Activated CD8-positive, alpha-beta memory T cell treated with anti-CD3 and anti-CD28 coated beads, Interleukin-2, amount 50 U/mL, for 1 hour (primary cell): ENCODE results near the gene CTH.
"Not testable (repeated sequence)": the region's sequence is repeated elsewhere in the genome, so short reads cannot be mapped to it uniquely, and the experiment has no call there.

Experiments
- DNase-seq: peaks from one replicate; pipeline ENCODE4 v3.0.0-alpha.2; 2020; ENCODE audit errors: extremely low read depth

CTH gene

DNA sequence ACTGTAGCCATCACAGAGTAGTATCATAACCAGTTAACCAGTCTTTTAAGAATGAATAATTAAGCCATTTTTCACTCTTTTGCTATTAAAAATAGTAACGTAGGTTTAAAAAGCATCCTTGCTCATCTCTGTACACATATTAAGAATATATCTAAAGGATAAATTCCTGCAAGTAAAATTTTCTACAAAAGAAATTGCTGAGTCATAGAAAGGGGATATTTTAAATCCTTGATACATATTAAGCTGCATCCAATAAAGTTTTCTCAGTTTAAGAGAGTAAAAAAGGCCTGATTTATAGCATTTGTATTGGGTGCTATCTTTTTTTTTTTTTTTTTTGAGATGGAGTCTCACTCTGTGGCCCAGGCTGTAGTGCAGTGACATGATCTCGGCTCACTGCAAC, 1.9 kb upstream of the CTH start:
- no peak for DNase-seq

DNA sequence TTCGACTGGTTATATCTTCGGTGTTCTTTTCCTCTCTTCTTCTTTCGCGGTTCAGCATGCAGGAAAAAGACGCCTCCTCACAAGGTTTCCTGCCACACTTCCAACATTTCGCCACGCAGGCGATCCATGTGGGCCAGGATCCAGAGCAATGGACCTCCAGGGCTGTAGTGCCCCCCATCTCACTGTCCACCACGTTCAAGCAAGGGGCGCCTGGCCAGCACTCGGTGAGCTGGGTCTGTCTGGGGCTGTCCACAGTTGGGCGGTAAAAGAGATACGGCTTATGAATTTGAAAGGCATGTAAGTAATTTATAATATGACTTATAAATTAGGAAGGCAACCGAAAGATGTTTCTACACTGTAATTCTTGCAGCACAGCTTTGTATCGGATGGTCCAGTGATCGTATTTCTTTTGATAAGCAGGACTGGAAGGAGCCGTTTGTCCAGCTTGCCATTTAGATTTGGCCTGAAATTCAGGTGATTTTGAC, 334 bp downstream of the CTH start:
- DNase-seq: no peak

DNA sequence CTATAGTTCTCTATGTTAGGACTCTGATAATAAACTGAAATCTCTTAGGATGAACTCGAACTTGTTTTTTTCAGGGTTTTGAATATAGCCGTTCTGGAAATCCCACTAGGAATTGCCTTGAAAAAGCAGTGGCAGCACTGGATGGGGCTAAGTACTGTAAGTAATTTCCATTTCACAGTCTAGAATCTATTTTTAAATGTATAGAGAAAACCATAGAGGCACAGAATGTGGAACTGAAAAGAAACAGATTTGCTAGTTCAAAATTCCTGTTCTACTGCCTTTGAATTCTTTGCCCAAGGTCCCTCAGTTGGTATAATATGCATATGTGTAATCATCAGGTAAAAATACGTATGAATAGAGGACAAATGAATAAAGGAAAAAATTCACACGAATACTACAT, 4.8 kb downstream of the CTH start:
- no peak for DNase-seq

DNA sequence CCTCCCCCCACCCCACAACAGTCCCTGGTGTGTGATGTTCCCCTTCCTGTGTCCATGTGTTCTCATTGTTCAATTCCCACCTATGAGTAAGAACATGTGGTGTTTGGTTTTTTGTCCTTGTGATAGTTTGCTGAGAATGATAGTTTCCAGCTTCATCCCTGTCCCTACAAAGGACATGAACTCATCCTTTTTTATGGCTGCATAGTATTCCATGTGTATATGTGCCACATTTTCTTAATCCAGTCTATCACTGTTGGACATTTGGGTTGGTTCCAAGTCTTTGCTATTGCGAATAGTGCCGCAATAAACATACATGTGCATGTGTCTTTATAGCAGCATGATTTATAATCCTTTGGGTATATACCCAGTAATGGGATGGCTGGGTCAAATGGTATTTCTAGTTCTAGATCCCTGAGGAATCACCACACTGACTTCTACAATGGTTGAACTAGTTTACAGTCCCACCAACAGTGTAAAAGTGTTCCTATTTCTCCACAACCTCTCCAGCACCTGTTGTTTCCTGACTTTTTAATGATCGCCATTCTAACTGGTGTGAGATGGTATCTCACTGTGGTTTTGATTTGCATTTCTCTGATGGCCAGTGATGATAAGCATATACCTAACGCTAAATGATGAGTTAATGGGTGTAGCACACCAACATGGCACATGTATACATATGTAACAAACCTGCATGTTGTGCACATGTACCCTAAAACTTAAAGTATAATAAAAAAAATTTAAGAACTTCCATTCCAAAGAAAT, 8.1 kb downstream of the CTH start:
- not testable (repeated sequence) for DNase-seq

DNA sequence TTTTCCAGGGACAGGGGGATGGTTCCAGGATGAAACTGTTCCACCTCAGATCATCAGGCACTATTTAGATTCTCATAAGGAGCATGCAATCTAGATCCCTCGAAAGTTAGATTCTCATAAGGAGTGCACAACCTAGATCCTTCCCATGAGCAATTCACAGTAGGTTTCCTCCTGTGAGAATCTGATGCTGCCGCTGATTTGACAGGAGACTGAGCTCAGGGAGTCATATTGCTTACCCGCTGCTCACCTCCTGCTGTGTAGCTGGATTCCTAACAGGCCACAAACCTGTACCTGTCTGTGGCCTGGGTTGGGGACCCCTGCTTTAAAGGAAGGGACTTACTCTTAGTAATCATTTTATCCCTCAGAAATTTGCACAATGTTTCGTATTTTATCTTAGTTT, 9.3 kb downstream of the CTH start:
- no peak for DNase-seq

DNA sequence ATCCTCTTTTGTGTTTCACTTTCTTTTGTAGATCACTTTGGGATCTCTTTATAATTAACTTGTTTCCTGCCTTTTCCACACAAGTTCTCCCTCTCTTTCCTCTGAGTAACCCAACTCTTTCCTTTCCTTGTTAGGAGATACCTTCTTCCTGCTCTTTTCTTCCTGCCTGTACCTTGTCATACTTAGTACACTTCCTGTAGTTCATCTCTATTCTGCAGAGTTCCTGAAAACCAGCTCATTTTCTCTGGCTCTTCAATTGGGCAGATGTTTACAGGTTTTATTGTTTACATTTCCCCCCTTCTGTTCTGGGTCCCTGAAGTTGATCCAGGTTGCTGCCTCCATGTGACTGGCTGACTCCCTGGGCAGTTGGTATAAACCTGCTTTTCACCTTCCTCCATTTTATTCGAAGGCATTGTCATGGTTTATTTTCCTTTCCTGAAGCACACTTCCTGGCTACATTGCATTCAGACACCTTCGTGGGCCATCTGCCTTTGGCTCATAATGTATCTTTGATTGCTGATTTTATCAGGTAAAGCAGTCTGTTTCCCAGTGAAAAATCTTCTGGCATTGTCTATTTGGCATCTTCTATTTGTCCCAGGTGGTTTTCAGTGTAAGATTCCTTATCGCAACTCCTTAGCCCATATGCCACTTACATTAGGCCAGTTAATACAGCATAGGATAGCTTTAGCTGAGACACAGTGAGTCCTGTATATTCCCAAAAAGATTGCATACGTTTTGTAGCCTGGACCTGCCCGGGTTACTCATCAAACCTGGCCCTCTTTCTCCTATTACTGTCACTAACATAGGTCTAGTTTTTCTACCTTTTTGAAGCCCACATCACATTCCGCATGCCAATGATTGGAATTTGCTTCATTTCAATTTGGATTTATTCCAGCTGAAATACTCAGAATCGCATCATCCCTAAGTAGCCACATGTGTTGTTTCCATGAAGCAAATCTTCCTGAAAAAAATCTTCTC, 15.4 kb downstream of the CTH start:
- DNase-seq: no peak

DNA sequence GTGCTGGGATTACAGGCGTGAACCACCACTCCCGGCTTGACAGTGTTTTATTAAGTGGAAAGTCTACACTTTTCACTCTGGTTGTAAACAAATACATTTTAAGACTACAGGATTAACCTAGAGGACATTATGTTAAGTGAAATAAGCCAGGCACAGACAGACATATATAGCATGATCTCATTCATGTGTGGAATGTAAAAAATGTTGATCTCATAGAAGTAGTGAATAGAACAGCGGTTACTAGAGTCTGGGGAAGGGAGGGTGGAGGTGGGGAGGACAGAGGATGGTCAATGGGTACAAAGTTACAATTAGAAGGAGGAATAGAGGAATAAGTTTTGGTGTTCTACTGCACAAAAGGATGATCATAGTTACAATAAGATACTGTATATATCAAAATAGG, 16.9 kb downstream of the CTH start:
- DNase-seq: no peak

DNA sequence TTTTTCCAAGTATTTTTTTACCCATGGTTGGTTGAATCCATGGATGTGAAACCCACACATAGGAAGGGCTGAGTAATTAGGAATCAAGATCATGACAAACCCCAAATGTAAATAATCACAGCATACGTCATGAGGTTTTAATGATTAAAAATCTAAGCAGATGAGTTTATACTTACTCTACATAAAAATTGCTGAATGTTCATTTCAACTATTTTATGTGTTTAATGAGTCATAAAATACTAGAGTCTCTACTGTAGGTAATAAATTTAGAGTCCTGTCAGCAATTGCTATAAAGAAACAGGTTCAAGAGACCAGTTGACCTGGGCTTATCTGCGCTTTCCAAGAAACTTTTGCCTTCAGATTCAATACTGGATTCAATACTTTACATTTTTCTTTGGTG, 18.2 kb downstream of the CTH start:
- no peak for DNase-seq

DNA sequence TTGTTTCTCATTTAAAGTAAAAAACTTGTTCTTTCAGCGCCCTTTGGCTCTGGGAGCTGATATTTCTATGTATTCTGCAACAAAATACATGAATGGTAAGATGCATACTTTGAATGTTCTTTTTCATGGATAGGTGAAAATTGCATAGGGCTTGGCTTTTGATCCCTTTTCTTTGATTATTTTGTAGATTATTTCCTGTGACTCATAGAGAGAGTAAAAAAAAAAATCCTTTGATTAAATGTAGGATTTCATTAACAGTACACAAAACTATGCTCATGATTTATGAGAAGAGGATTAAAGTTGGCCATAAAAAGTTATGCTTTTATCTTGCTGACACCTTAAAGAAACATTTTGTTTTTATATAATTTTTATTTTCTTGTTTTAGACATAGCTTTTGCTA, 18.7 kb downstream of the CTH start:
- DNase-seq: no peak

DNA sequence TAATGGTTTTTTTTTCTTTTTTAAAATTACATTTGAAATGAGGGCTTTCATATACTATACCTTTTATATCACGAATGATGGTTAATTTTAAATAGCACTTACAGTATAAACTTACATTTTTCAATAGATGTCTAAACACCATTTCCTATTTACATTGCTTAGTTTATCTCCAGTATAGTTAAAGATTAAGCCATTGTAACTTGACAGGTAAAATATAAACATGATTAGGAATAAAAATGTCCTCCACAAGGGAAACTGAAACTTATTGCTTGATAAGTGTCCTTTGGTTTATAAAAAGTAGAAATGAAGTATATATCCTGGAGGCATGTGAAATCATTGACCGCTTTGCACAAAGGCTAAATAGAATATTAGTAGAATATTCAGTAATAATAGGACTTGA, 20.2 kb downstream of the CTH start:
- DNase-seq: no peak

DNA sequence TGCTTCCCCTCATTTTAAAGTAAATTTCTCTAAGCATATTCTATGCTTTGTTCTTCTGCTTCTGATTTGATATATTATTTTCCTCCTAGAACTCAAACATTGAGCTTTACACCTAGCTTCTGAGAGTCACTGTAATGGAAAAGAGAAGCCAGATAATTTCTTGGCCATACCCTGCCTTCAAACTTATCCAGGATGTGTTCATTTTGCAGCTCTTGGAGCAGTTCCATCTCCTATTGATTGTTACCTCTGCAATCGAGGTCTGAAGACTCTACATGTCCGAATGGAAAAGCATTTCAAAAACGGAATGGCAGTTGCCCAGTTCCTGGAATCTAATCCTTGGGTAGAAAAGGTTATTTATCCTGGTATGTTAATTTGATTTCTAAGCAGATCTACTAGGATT, 20.8 kb downstream of the CTH start:
- no peak for DNase-seq

DNA sequence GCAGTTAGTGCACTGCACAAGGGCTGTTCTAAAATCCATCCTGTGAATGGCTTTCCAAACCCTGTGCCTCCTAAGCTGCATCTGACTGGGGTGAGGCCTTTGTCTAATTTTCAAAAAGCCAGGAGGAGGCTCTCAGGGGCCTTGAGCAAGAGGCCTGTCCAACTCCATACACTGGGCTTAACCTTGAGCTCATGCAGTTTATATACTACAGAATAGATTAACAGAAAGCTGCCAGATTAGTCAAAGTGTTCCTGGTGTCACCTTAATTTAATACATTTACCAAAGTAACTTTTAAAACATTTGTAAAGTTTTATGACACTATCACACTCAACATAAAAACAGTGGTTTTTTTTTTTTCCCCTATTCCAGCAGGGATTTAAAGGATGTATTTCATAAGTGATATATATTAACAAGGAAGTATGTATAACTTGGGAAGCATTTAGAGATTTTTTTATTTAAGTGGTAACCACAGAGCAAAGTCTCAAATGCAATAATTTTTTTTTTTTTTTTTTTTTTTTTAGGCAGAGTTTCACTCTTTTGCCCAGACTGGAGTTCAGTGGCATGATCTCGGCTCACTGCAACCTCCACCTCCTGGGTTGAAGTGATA, 23.3 kb downstream of the CTH start:
- no peak for DNase-seq

DNA sequence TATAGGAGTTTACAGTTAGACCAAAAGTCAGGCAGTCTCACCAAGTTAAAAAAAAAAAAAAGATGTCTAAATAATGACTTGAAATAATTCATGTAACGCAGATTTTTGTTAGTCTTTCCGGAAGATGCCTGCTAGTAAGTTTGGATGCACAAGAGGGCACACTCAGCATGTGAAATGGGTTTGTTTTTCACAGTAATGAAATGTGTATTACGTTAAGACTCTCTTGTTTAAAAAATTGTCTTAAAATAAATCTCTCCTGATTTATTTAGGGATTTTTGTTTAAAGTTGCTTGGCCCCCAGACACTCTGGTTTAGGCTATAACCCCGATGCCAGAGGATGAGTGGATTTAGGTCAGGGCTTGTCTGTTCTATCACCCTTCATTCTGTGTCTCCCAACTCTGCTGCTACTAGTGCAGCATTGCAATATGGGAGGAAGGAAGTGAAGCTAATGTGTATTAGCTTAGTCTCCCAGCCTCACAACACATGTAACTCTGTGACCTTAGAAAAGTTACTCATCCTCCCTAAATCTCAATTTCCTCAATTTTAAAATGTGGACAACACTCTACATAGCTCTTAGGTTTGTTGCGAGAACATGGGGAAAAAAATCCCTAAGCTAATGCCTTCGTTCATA, 25.7 kb downstream of the CTH start:
- no peak for DNase-seq

DNA sequence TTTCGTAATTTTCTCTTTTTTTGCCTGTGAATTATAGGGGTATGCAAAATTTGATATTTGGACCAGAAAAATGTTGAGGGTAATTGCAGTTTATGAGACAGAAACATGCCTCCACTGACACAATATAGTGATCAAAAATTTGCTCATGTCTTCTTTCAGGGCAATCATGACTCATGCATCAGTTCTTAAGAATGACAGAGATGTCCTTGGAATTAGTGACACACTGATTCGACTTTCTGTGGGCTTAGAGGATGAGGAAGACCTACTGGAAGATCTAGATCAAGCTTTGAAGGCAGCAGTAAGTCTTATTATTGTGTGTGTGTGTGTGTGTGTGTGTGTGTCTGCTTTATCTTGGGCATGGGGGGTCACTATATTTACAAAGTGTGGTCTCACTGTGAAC, 27.5 kb downstream of the CTH start:
- no peak for DNase-seq

DNA sequence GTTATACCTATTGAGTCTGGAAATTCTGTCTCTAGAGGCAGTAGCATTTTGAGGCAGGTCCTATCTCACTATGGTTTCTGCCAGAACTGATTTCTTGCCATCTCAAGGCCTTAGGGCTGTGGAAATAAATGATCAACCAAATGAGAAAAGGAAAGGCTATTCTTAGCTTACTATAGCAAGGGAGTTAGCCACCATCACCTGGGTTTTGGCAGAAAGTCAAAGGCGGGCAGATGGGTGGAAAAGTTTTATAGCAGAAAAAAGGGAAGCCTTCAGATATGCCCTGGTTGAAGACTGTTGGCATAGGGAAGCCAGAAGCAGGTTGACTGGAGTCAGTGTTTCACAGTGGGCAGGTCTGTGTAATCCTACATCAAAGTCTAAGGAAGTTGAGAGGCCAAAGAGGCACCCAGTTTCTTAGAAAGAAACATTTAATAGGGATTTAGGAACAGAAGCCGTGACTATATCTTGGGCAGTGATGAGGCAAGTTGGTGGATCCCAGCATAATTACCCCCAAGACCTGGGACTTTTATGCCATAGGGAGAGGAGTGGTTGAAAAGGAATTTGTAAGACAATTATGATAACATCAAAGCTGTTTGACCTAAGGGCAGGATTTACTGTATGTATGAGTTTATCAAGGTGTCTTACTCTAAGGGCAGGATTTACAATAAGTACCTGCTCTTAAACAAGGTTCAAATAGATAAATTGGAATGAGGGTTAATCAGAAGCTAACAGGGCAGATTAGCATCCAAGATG, 29.7 kb downstream of the CTH start:
- DNase-seq: no peak

DNA sequence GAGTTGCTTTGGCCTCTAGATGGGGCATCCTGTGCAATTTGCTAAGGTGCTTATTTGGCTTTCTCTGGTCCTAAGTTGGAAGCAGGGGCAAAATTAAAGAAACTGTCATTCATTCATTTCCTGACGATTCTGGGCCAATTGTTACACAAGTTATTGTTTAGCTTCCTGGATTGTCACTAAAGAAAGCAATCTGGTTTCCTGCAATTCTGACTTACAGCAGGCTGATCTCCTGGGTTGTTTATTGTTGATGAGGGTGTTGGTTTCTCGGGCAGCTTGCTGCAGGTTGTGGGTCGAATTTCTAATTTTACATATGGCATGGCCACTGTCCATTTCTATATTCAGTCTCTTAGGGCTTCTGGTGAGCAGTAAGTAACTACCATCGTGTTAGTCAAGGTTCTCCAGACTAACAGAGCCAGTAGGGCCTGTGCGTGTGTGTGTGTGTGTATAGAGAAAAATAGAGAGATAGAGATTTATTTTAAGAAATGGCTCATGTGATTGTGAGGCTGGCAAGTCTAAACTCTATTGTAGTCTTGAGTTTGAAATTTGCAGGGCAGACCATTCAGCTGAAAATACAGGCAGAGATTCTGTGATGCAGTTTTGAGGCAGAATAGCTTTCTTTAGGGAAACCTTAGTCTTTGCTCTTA, 30.4 kb downstream of the CTH start:
- DNase-seq: no peak

DNA sequence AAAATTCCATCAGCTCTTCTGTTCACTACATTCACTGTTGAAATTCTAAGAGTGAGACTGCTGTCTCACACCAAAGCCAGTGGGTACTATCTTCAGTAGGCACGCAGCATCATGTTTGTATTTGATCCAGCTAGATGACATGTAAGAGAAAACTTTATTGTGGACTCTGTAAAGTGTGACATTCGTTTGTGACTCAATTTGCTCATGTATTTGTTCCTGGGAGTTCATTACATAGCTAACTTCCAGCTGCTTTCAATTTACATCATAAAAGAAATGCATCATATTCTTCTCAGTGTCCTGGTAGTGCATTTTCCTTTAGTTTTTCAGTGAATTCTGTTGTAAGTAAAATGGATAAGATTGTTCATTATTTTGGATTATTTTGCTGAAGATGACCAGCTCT, 31.4 kb downstream of the CTH start:
- DNase-seq: no peak

DNA sequence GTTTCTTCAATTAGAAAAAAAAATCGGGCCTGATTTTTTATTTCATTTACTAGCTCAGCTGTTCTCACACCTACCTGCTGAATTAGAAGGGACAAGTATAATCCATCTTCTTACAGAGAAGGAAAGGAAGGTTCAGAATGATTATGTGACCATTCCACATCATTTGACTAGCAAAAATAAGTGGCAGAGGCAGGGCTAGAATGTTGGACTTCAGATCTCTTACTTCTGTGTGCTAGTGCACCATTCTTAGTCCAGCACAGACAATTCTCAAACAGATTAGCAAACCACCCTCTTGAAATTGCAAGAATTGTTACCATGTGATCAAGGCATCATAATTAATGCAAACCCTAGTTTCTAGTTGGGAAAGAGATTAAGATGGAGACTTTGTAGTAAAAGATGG, 32.7 kb downstream of the CTH start:
- no peak for DNase-seq

DNA sequence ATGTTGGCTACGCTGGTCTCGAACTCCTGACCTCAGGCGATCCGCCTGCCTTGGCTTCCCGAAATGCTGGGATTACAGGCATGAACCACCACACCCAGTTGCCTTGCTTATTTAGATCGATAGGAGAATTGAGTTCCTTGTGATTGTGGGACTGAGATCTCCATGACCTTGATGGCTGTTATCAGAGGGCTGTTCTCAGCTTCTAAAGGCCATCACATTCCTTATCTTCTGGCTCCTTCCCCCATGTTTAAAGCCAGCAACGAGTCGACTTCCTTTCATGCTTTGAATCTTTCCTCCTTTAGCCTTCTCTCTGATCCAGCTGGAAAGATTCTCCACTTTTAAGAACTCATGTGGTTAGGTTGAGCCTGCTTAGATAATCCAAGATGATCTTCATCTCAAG, 38.0 kb downstream of the CTH start:
- no peak for DNase-seq

DNA sequence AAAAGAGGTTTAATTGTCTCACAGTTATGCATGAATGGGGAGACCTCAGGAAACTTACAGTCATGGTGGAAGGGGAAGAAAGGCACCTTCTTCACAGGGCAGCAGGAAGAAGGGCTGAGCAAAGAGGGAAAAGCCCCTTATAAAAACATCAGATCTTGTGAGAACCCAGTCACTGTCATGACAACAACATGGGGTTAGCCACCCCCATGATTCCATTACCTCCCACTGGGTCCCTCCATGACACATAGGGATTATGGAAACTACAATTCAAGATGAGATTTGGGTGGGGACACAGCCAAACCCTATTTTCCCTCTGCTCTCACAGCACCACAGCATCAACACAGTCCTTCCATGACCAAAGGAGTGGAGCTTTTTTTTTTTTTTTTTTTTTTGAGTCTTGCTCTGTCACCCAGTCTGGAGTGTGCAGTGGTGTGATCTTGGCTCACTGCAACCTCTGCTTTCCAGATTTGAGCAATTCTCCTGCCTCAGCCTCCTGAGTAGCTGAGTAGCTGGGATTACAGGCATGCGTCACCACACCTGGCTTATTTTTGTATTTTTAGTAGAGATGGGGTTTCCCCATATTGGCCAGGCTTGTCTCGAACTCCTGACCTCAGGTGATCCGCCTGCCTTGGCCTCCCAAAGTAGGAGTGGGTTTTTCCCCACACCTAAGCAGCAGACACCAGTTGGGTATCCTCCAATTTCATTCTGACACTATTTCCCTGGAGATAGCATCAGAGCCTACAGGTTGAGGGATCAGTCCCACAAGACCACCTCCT, 41.3 kb downstream of the CTH start:
- not testable (repeated sequence) for DNase-seq
